ENCODE results near the gene PGD. TPM values are rescaled to one million over a fixed set of nuclear protein-coding genes. Genes with fewer than 3 reads are reported as not detected.

Gene PGD
- total and polyA plus RNA-seq, 2 of the 13 experiments (the other 11 are each of a cell fraction or from before 2014, with no cell fraction given) = 64.8 to 210 TPM

DNA sequence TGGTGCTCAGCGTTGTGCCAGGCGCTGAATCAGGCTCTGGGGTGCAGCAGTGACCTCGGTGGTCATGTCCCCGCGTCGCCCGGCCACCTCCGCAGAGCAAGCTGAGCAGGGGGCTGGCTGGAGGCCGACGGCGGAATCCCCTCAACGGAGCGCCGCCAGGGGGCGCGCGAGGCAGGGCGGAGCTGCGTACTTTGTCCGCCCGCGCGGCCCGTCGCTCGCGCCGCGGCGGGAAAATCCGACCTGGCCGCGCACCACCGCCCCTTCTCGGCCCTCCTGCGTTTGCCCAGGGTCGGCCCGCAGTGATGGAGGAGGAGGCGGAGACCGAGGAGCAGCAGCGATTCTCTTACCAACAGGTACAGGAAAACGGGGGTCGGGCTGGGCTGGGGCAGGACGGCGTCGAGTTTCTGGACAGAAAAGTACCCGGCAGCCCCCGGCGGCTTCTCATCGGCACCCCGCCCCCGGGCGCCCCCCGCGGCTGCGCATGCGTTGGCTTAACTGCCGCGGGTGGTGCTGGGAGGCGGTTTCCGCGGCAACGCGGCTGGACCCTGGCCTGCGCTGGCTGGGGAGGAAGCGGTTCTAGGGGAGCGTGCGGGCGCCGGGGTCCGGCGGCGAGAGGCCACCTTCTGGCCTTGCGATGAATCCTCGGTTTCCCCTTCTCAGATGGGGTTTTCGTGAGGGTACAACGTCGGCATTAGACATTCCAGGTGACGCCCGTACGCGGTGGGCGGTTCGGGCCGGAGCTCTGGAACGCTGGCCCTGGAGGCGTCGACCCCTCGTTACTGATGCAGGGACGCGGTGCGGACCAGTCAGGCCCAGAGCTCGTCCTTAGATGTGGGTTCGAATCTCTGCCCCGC is 31.6 kb downstream of the PGD start, which contains the start of gene CENPS (continued):
- TF ChIP-seq JDP2 (CRISPR knock-in tag; IDR thresholded peaks at IDR 0.05; ENCODE audit: borderline replicate concordance) (peak; percentile 74), HES4 (CRISPR knock-in tag; IDR thresholded peaks at IDR 0.05; ENCODE audit: borderline replicate concordance) (peak; percentile 63; the same call in 1 of the 2 replicates), PRMT3 (CRISPR knock-in tag; IDR thresholded peaks at IDR 0.05; ENCODE audit: borderline replicate concordance, low read depth) (peak; percentile 86; the same call in 1 of the 2 replicates), ZNF790 (CRISPR knock-in tag; IDR thresholded peaks at IDR 0.05; ENCODE audit: borderline replicate concordance) (peak; percentile 20; the same call in 1 of the 2 replicates), ZBTB7B (CRISPR knock-in tag; IDR thresholded peaks at IDR 0.05) (peak; percentile 69), TEAD3 (CRISPR knock-in tag; optimal IDR thresholded peaks at IDR 0.05; ENCODE audit: borderline replicate concordance) (peak; percentile 82), SALL2 (CRISPR knock-in tag; IDR thresholded peaks at IDR 0.05) (peak; percentile 75), TAF1 (CRISPR knock-in tag; IDR thresholded peaks at IDR 0.05) (peak; percentile 27; the same call in 1 of the 2 replicates), NFIC (IDR thresholded peaks at IDR 0.05; ENCODE audit: low read length) (no peak), NFE2L2 (IDR thresholded peaks at IDR 0.05; ENCODE audit: low read length) (no peak), RFXAP (CRISPR knock-in tag; IDR thresholded peaks at IDR 0.05; ENCODE audit: borderline replicate concordance) (peak; percentile 68; the same call in 1 of the 2 replicates), NFYC (CRISPR knock-in tag; IDR thresholded peaks at IDR 0.05) (no peak), HOXA7 (CRISPR knock-in tag; IDR thresholded peaks at IDR 0.05) (peak; percentile 97), SIN3B (IDR thresholded peaks at IDR 0.05; ENCODE audit: low read length) (peak; percentile 91), SP140L (CRISPR knock-in tag; IDR thresholded peaks at IDR 0.05; ENCODE audit: borderline replicate concordance) (no peak), ZNF652 (CRISPR knock-in tag; IDR thresholded peaks at IDR 0.05; ENCODE audit: borderline replicate concordance, low read depth) (no peak), NCOA2 (CRISPR knock-in tag; IDR thresholded peaks at IDR 0.05) (peak; percentile 17; the same call in 1 of the 2 replicates), ETV5 (CRISPR knock-in tag; IDR thresholded peaks at IDR 0.05; ENCODE audit: borderline replicate concordance) (peak; percentile 9; the same call in 1 of the 2 replicates), ZNF749 (CRISPR knock-in tag; IDR thresholded peaks at IDR 0.05; ENCODE audit: borderline replicate concordance) (peak; percentile 98), ZNF691 (CRISPR knock-in tag; IDR thresholded peaks at IDR 0.05; ENCODE audit: borderline replicate concordance, low read depth) (peak; percentile 80), NR2C2 (CRISPR knock-in tag; IDR thresholded peaks at IDR 0.05; ENCODE audit: borderline replicate concordance) (peak; percentile 74; the same call in 1 of the 2 replicates), HNRNPLL (IDR thresholded peaks at IDR 0.05; ENCODE audit: low read depth, low read length, poor library complexity, severe bottlenecking) (peak; percentile 64), MYPOP (CRISPR knock-in tag; IDR thresholded peaks at IDR 0.05) (peak; percentile 92; the same call in 1 of the 2 replicates)
- TF ChIP-seq, protein P1, sequence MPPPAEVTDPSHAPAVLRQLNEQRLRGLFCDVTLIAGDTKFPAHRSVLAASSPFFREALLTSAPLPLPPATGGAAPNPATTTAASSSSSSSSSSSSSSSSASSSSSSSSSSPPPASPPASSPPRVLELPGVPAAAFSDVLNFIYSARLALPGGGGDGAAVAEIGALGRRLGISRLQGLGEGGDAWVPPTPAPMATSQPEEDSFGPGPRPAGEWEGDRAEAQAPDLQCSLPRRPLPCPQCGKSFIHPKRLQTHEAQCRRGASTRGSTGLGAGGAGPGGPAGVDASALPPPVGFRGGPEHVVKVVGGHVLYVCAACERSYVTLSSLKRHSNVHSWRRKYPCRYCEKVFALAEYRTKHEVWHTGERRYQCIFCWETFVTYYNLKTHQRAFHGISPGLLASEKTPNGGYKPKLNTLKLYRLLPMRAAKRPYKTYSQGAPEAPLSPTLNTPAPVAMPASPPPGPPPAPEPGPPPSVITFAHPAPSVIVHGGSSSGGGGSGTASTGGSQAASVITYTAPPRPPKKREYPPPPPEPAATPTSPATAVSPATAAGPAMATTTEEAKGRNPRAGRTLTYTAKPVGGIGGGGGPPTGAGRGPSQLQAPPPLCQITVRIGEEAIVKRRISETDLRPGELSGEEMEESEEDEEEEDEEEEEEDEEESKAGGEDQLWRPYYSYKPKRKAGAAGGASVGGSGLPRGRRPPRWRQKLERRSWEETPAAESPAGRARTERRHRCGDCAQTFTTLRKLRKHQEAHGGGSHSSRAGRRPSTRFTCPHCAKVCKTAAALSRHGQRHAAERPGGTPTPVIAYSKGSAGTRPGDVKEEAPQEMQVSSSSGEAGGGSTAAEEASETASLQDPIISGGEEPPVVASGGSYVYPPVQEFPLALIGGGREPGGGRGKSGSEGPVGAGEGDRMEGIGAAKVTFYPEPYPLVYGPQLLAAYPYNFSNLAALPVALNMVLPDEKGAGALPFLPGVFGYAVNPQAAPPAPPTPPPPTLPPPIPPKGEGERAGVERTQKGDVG (CRISPR knock-in tag; IDR thresholded peaks at IDR 0.05; ENCODE audit: borderline replicate concordance) = peak; percentile 32
